Superior temporal gyrus (tissue), 1 donor: ENCODE data around the gene SH3RF3.

ENCODE experiments used
- DNase-seq: peaks from one replicate; pipeline ENCODE4 v3.0.0-alpha.2; 2016; ENCODE audit errors: extremely low spot score

SH3RF3 gene

GRCh38 chr2:109284826-109285225 is 155.8 kb downstream of the SH3RF3 start:
- DNase-seq = no peak

GRCh38 chr2:109285244-109285651 is 156.2 kb downstream of the SH3RF3 start:
- no peak for DNase-seq

- no peak for DNase-seq
These were observed 158.4 kb downstream of the SH3RF3 start for GRCh38 chr2:109287413-109287812.

GRCh38 chr2:109287838-109288237 is 158.8 kb downstream of the SH3RF3 start:
- DNase-seq = no peak

- DNase-seq = peak; percentile 56
These were observed 159.8 kb downstream of the SH3RF3 start for GRCh38 chr2:109288544-109289368.

GRCh38 chr2:109289504-109290222 is 160.7 kb downstream of the SH3RF3 start:
- DNase-seq = no peak

GRCh38 chr2:109290887-109291643 is 162.1 kb downstream of the SH3RF3 start:
- no peak for DNase-seq

- DNase-seq = peak; percentile 71
These were observed 163.4 kb downstream of the SH3RF3 start for GRCh38 chr2:109292386-109292785.

GRCh38 chr2:109293663-109294062 is 164.7 kb downstream of the SH3RF3 start:
- no peak for DNase-seq

- DNase-seq = no peak
These were observed 165.5 kb downstream of the SH3RF3 start for GRCh38 chr2:109294523-109294922.

GRCh38 chr2:109295070-109295780 is 166.2 kb downstream of the SH3RF3 start:
- no peak for DNase-seq

- no peak for DNase-seq
These were observed 166.7 kb downstream of the SH3RF3 start for GRCh38 chr2:109295781-109296117.

GRCh38 chr2:109297566-109298490 is 168.8 kb downstream of the SH3RF3 start:
- DNase-seq = no peak

GRCh38 chr2:109298851-109299250 is 169.8 kb downstream of the SH3RF3 start:
- no peak for DNase-seq

GRCh38 chr2:109299536-109299935 is 170.5 kb downstream of the SH3RF3 start:
- no peak for DNase-seq

GRCh38 chr2:109300582-109300981 is 171.6 kb downstream of the SH3RF3 start:
- no peak for DNase-seq

GRCh38 chr2:109301746-109302145 is 172.7 kb downstream of the SH3RF3 start:
- DNase-seq = no peak

GRCh38 chr2:109302319-109302718 is 173.3 kb downstream of the SH3RF3 start:
- no peak for DNase-seq

GRCh38 chr2:109304242-109304641 is 175.2 kb downstream of the SH3RF3 start:
- DNase-seq = no peak

GRCh38 chr2:109304731-109305470 is 175.9 kb downstream of the SH3RF3 start:
- DNase-seq = no peak
